ENCODE results near the gene ARMH4. TPM values are rescaled to one million over a fixed set of nuclear protein-coding genes. Genes with fewer than 3 reads are reported as not detected.

Gene ARMH4
- polyA plus RNA-seq, 1 donor (not counting 4 experiments of a cell fraction or from before 2014, with no cell fraction given): 0.56 TPM

GRCh38 chr14:58119381-58119780 lies 32.6 kb downstream of the ARMH4 start:
- TF ChIP-seq EZH2 (IDR thresholded peaks at IDR 0.05; ENCODE audit: low read length) (no peak), CTCF (optimal IDR thresholded peaks at IDR 0.05 in 1 of 3, IDR thresholded peaks at IDR 0.05 in 1 of 3, conservative IDR thresholded peaks at IDR 0.05 in 1 of 3; ENCODE audit: extremely low read depth in 1 of 3, insufficient read depth in 2 of 3, low read length in 3 of 3) (no peak)
- Histone ChIP-seq H3K27me3 (ENCODE audit: control insufficient read depth, extremely low read depth, insufficient read depth, low read length) (no peaks in the 10 kb centered on the region), H3K4me2 (ENCODE audit: control insufficient read depth, extremely low read depth, insufficient read depth, low read depth, low read length) (no peak overlapping the region), H3K9me1 (ENCODE audit: control insufficient read depth, extremely low read depth, insufficient read depth, low read length) (no peaks in the 10 kb centered on the region), H4K20me1 (ENCODE audit: control insufficient read depth, extremely low read depth, insufficient read depth, low read length) (no peaks in the 10 kb centered on the region), H3K36me3 (ENCODE audit: control insufficient read depth in 2 of 2, extremely low read depth in 1 of 2, insufficient read depth in 2 of 2, low read length in 2 of 2) (no peaks in the 10 kb centered on the region), H3K4me3 (ENCODE audit: control insufficient read depth in 2 of 3, extremely low read depth in 1 of 3, insufficient read depth in 2 of 3, low read depth in 1 of 3, low read length in 3 of 3) (no peak overlapping the region), H3K79me2 (ENCODE audit: control insufficient read depth, insufficient read depth, low read length) (no peaks in the 10 kb centered on the region), H3K4me1 (ENCODE audit: control insufficient read depth, extremely low read depth, insufficient read depth, low read length) (no peaks in the 10 kb centered on the region), H2AFZ (ENCODE audit: control insufficient read depth, low read length) (no peak overlapping the region), H3K9me3 (ENCODE audit: control insufficient read depth, low read depth, low read length) (no peaks in the 10 kb centered on the region), H3K27ac (ENCODE audit: control insufficient read depth, insufficient read depth, low read length) (no peak overlapping the region), H3K9ac (ENCODE audit: control insufficient read depth, extremely low read depth, insufficient read depth, low read length) (no peak overlapping the region)
- dilution Hi-C loops (cut with MboI; ENCODE audit: extremely low pct_ligation_motif_present, low sequenced_read_pairs): no loop called here
- DNase-seq (ENCODE audit: low read depth, low spot score) (no peak), FAIRE-seq (no peak)

GRCh38 chr14:58118097-58118815 lies 33.8 kb downstream of the ARMH4 start:
- Histone ChIP-seq H3K4me1 (ENCODE audit: control insufficient read depth, extremely low read depth, insufficient read depth, low read length) (no peaks in the 10 kb centered on the region), H3K79me2 (ENCODE audit: control insufficient read depth, insufficient read depth, low read length) (no peaks in the 10 kb centered on the region), H3K9me3 (ENCODE audit: control insufficient read depth, low read depth, low read length) (no peaks in the 10 kb centered on the region), H2AFZ (ENCODE audit: control insufficient read depth, low read length) (no peak overlapping the region), H4K20me1 (ENCODE audit: control insufficient read depth, extremely low read depth, insufficient read depth, low read length) (no peaks in the 10 kb centered on the region), H3K27ac (ENCODE audit: control insufficient read depth, insufficient read depth, low read length) (no peak overlapping the region), H3K4me3 (ENCODE audit: control insufficient read depth in 2 of 3, extremely low read depth in 1 of 3, insufficient read depth in 2 of 3, low read depth in 1 of 3, low read length in 3 of 3) (no peak overlapping the region), H3K9me1 (ENCODE audit: control insufficient read depth, extremely low read depth, insufficient read depth, low read length) (no peaks in the 10 kb centered on the region), H3K4me2 (ENCODE audit: control insufficient read depth, extremely low read depth, insufficient read depth, low read depth, low read length) (no peak overlapping the region), H3K36me3 (ENCODE audit: control insufficient read depth in 2 of 2, extremely low read depth in 1 of 2, insufficient read depth in 2 of 2, low read length in 2 of 2) (no peaks in the 10 kb centered on the region), H3K9ac (ENCODE audit: control insufficient read depth, extremely low read depth, insufficient read depth, low read length) (no peak overlapping the region), H3K27me3 (ENCODE audit: control insufficient read depth, extremely low read depth, insufficient read depth, low read length) (no peaks in the 10 kb centered on the region)
- dilution Hi-C loops (cut with MboI; ENCODE audit: extremely low pct_ligation_motif_present, low sequenced_read_pairs): no loop called here
- no peak for DNase-seq (ENCODE audit: low read depth, low spot score)
- no peak for TF ChIP-seq EZH2 (IDR thresholded peaks at IDR 0.05; ENCODE audit: low read length)
- TF ChIP-seq CTCF (optimal IDR thresholded peaks at IDR 0.05 in 1 of 3, IDR thresholded peaks at IDR 0.05 in 1 of 3, conservative IDR thresholded peaks at IDR 0.05 in 1 of 3; ENCODE audit: extremely low read depth in 1 of 3, insufficient read depth in 2 of 3, low read length in 3 of 3): no peak
- FAIRE-seq: no peak

All from keratinocyte (primary cell).